CD4-positive, alpha-beta memory T cell (primary cell): ENCODE data around the gene ZNF174. TPM values are rescaled to one million over a fixed set of nuclear protein-coding genes. Genes with fewer than 3 reads are reported as not detected.

Experiments
- CTCF ChIA-PET: fragments of 350-600 bp; sonication (Branson Sonifier 250); formaldehyde crosslinking; loops from one replicate; lab custom pipeline; 2021; ENCODE audit warnings: inconsistent platforms; ENCODE audit not compliant: partially characterized antibody; lab: Charles Lee
- POLR2A ChIA-PET: fragments of 350-600 bp; sonication (Branson Sonifier 250); formaldehyde crosslinking; loops from one replicate; lab custom pipeline; 2021; ENCODE audit not compliant: partially characterized antibody; lab: Charles Lee
- DNase-seq, 5 donors: peaks; one replicate each; pipeline versions ENCODE4 v3.0.0 to v3.0.0-alpha.2; 2020 to 2022; ENCODE audit warnings: mixed read lengths in 1 of 5
- H3K27ac ChIP-seq: one replicate; pipeline ENCODE4 v1.7.0; 2013; ENCODE audit warnings: low read depth, low read length
- H3K27me3 ChIP-seq: 2 replicates; pipeline ENCODE4 v1.7.0; 2013; ENCODE audit warnings: mild to moderate bottlenecking, low read length, moderate library complexity; ENCODE audit not compliant: insufficient read depth
- H3K36me3 ChIP-seq: 2 replicates; pipeline ENCODE4 v1.7.0; 2013; ENCODE audit warnings: mild to moderate bottlenecking, low read length, moderate library complexity; ENCODE audit not compliant: insufficient read depth
- H3K4me1 ChIP-seq: 2 replicates; pipeline ENCODE4 v1.7.0; 2013; ENCODE audit warnings: mild to moderate bottlenecking, low read length, moderate library complexity; ENCODE audit not compliant: insufficient read depth
- H3K4me3 ChIP-seq, 2 donors: one replicate each; pipeline ENCODE4 v1.7.0; 2013; ENCODE audit warnings: low read length in 2 of 2, mild to moderate bottlenecking in 1 of 2
- H3K9me3 ChIP-seq, 2 donors: one replicate each; pipeline ENCODE4 v1.7.0; 2013; ENCODE audit warnings: low read length in 2 of 2, control low read depth in 1 of 2; ENCODE audit not compliant: control insufficient read depth in 1 of 2
- H3K27ac Mint-ChIP-seq, 7 donors: one replicate each; pipeline ENCODE4 v1.8.0; 2020 to 2021; ENCODE audit warnings: mixed read lengths in 7 of 7, mild to moderate bottlenecking in 6 of 7, inconsistent platforms in 3 of 7, moderate library complexity in 3 of 7
- H3K27me3 Mint-ChIP-seq, 2 donors: one replicate each; pipeline ENCODE4 v1.8.0; 2020 to 2021; ENCODE audit warnings: mixed read lengths in 2 of 2
- H3K36me3 Mint-ChIP-seq, 2 donors: one replicate each; pipeline ENCODE4 v1.8.0; 2020 to 2021; ENCODE audit warnings: mixed read lengths in 2 of 2, inconsistent platforms in 1 of 2, mild to moderate bottlenecking in 1 of 2
- H3K4me1 Mint-ChIP-seq, 4 donors: one replicate each; pipeline ENCODE4 v1.8.0; 2020 to 2021; ENCODE audit warnings: mixed read lengths in 4 of 4, mild to moderate bottlenecking in 1 of 4
- H3K4me3 Mint-ChIP-seq, 8 donors: one replicate each; pipeline ENCODE4 v1.8.0; 2020 to 2021; ENCODE audit warnings: mixed read lengths in 8 of 8, mild to moderate bottlenecking in 7 of 8, moderate library complexity in 6 of 8, inconsistent platforms in 3 of 8
- H3K9me3 Mint-ChIP-seq, 8 donors: one replicate each; pipeline ENCODE4 v1.8.0; 2020 to 2021; ENCODE audit warnings: mixed read lengths in 8 of 8, mild to moderate bottlenecking in 5 of 8, inconsistent platforms in 3 of 8, moderate library complexity in 1 of 8
- intact Hi-C: fragments of 100-400 bp; cut with micrococcal nuclease; formaldehyde crosslinking; loops from one replicate; pipeline ENCODE4 v1.15.1; 2023
- polyA plus RNA-seq, 2 donors: library from polyadenylated mRNA; unstranded; fragments of 300-500 nt; fragmentation: Illumina TruSeq; gene quantifications; one replicate each; pipeline ENCODE4 v1.2.3, GENCODE V29; 2021
- total RNA-seq, 2 experiments: library from RNA; stranded (reverse); gene quantifications; one replicate each; pipeline ENCODE4 v1.2.3, GENCODE V29; 2021

ZNF174 gene
- total and polyA plus RNA-seq, 4 experiments from 2014 or later = 9.5 to 19.0 (median 18.0) TPM

DNA sequence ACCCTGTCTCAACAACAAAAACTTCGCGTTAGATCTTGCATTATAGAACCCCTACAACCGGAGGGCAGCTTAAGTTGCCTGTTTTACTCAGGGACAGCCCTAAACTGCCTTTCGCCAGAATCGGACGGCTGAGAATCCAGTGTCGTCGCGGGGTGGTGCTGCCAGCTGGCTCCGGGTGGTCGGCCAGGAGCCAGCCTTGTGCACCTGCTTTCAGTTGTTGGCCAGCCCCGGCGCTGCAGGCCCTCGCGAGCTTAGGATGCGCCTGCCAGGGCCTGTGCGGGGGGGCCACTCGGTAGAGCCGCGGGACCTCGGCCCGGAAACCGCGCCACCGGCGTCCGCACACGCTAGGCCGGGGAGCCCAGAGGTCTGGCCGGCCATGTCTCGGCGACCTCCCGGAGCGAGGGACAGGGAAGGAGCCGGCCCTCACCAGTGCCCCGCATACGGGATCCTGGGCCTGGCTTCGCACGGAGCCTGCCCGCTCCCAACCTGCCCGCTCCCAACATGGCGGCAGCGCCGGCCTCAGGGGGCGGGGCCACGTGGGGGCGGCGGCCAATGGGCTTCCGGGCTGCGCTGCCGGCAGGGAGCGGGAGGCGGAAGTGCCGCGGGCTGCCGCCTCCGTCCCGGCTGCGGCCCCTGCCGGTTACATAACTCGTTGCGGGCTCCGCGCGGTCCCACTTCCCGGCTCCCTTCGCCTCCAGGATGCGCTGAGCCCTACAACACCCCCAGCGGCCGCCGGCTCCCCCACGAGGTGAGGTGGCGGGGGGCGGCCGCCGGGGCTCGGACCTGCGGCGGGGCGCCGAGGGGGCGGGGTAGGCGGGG is 56.6 kb downstream of the ZNF174 start:
- H3K36me3 ChIP-seq = no peaks in the 10 kb centered on the region
- H3K4me3 ChIP-seq = peak overlapping the region; percentile 73 to 94
- peaks cover 0 to 6% of the 10 kb centered on the region in 2 donors for H3K36me3 Mint-ChIP-seq
- intact Hi-C loops = loop anchor here (1.0 to 10.0 kb wide), 8 partner anchors 15 to 303 kb away; partner anchors contain the start of genes CLUAP1, NAA60, TIGD7 and ZNF174
- H3K27ac Mint-ChIP-seq = peak overlapping the region; percentile 83 to 93 (median 92)
- DNase-seq = peak; percentile 90 to 95 (median 92)
- H3K4me1 Mint-ChIP-seq = peaks cover 29 to 57% (median 46%) of the 10 kb centered on the region in 4 donors
- H3K27ac ChIP-seq = peak overlapping the region; percentile 88
- H3K9me3 Mint-ChIP-seq = no peaks in the 10 kb centered on the region
- CTCF ChIA-PET = interaction anchor here (0.8 to 1.4 kb wide), 3 partner anchors 9 to 57 kb away, joined by 3 to 4 read pairs (median 3); partner anchors contain the start of genes NAA60, ZNF174, ZNF597 and ZSCAN32
- no peaks in the 10 kb centered on the region for H3K9me3 ChIP-seq
- no peaks in the 10 kb centered on the region for H3K27me3 ChIP-seq
- POLR2A ChIA-PET = interaction anchor here (0.6 to 2.2 kb wide), 29 partner anchors 9 to 1158 kb away, joined by 3 to 30 read pairs (median 4); partner anchors contain the start of genes CLUAP1, NAA60, TIGD7 and ZNF174
- no peaks in the 10 kb centered on the region for H3K27me3 Mint-ChIP-seq
- H3K4me3 Mint-ChIP-seq = peak overlapping the region; percentile 79 to 89 (median 84)
- peaks cover 48% of the 10 kb centered on the region for H3K4me1 ChIP-seq

DNA sequence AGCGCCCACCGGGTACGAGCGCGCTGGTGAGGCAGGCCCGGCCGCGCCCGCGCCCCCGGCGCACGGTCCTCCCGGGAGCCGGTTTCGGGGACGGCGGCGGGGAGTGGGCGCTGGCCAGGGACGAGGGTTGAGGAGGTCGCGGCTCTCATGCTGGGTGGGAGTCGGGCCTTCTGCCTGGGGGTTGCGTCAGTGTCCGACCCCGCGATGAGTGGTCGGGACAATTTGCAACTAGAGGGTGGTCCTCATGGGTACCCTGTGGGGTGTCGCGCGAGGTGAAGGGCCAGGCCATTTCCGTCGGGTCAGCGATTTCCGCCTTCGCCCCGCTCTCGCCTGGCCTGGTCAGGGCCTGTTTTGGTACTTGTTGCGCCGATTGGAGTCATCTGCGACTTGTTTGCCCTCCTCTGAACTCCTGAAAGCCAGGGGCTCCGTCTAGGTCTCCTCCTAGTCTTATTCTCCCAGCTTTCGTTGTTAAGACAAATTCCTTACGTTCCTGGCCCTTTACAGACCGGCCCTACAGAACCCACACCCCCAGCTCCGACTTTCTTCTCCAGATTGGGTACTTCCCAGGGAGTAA is 57.4 kb downstream of the ZNF174 start:
- Mint-ChIP-seq H3K4me3 (peak overlapping the region; percentile 74 to 94 (median 94)), H3K36me3 (peaks cover 0 to 6% of the 10 kb centered on the region in 2 donors), H3K4me1 (peaks cover 30 to 57% (median 46%) of the 10 kb centered on the region in 4 donors), H3K27me3 (no peaks in the 10 kb centered on the region), H3K9me3 (no peaks in the 10 kb centered on the region), H3K27ac (peak overlapping the region; percentile 75 to 97 (median 94))
- CTCF ChIA-PET = interaction anchor here (0.8 kb wide), 1 partner anchor 195 kb away, joined by 3 read pairs; no protein-coding TSS in a partner anchor
- intact Hi-C loops = loop anchor here (1.0 to 10.0 kb wide), 4 partner anchors 16 to 304 kb away; partner anchors contain the start of genes NAA60, TIGD7, ZNF263 and ZNF597
- Histone ChIP-seq H3K9me3 (no peaks in the 10 kb centered on the region), H3K4me1 (peaks cover 53% of the 10 kb centered on the region), H3K27me3 (no peaks in the 10 kb centered on the region), H3K27ac (peak overlapping the region; percentile 88), H3K4me3 (peak overlapping the region; percentile 79 to 94), H3K36me3 (no peaks in the 10 kb centered on the region)
- peak in 1 of 5 donors; percentile 38 for DNase-seq
- POLR2A ChIA-PET = interaction anchor here (0.9 to 2.2 kb wide), 5 partner anchors 15 to 168 kb away, joined by 3 to 30 read pairs (median 6); partner anchors contain the start of genes CLUAP1, NAA60, ZNF174 and ZNF597

DNA sequence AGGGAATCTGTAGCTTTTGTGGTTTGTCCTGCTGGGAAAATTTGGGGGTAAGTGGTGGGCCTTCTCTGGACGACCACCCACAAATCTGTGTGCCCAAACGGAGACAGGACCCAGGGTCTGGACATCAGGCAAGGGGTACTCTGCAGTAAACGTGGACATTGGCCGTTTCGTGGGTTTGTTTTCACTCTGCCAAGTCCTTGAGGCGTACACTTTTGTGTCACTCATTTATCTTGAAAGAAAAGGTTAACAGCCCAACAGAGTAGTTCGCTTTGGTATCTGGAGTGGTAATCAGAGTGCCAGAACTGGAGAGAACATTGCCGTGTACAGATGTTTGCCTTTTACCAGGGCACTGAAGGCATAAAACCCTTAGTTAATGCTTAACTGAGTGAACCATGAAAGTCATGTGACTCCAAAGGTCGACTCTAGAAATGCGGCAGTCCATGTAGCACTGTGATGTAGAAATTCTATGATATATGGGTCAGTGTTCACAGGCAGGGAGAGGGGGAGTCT is 57.9 kb downstream of the ZNF174 start:
- ChIA-PET CTCF (interaction anchor here (0.8 kb wide), 1 partner anchor 196 kb away, joined by 3 read pairs; no protein-coding TSS in a partner anchor), POLR2A (interaction anchor here (1.0 to 2.0 kb wide), 2 partner anchors 15 to 42 kb away, joined by 6 to 7 read pairs; partner anchors contain the start of genes CLUAP1, NAA60 and ZNF597)
- peak in 3 of 5 donors; percentile 18 to 26 (median 24) for DNase-seq

More for the DNA sequence above, 57.9 kb downstream of the ZNF174 start:
- Histone ChIP-seq H3K4me3 (peak overlapping the region; percentile 79 to 94), H3K27ac (peak overlapping the region; percentile 88), H3K9me3 (no peaks in the 10 kb centered on the region), H3K4me1 (peaks cover 58% of the 10 kb centered on the region), H3K36me3 (no peaks in the 10 kb centered on the region), H3K27me3 (no peaks in the 10 kb centered on the region)
- Mint-ChIP-seq H3K36me3 (peaks cover 0 to 6% of the 10 kb centered on the region in 2 donors), H3K4me1 (peaks cover 33 to 61% (median 49%) of the 10 kb centered on the region in 4 donors), H3K9me3 (no peaks in the 10 kb centered on the region), H3K27ac (peak overlapping the region; percentile 75 to 97 (median 94)), H3K4me3 (peak overlapping the region; percentile 74 to 94 (median 94)), H3K27me3 (no peaks in the 10 kb centered on the region)
- intact Hi-C loops = loop anchor here (1.0 to 10.0 kb wide), 4 partner anchors 16 to 304 kb away; partner anchors contain the start of genes NAA60, TIGD7, ZNF263 and ZNF597

Other genes with a start within 250 kb of the ZNF174 start
- gene OR1F1, start 213.0 kb upstream of the ZNF174 start, total RNA-seq = under 1 TPM; 0.49 to 0.97 TPM
- not detected for gene OR1F1, start 213.0 kb upstream of the ZNF174 start, polyA plus RNA-seq
- gene ZNF200, start 166.1 kb upstream of the ZNF174 start, total RNA-seq = 10 to 100 TPM; 27.7 to 29.2 TPM
- gene ZNF200, start 166.1 kb upstream of the ZNF174 start, polyA plus RNA-seq = 10 to 100 TPM in 1 of 2 donors, 1 to 10 TPM in 1; 6.7 to 11.6 TPM
- gene MEFV, start 144.6 kb upstream of the ZNF174 start, total RNA-seq = under 1 TPM; 0.35 to 0.42 TPM
- gene MEFV, start 144.6 kb upstream of the ZNF174 start, polyA plus RNA-seq = under 1 TPM in 1 of 2 donors, not detected in 1; 0.05 TPM
- gene ZNF263, start 117.7 kb upstream of the ZNF174 start, total RNA-seq = 10 to 100 TPM; 44.0 to 45.1 TPM
- gene ZNF263, start 117.7 kb upstream of the ZNF174 start, polyA plus RNA-seq = 10 to 100 TPM; 29.3 to 37.8 TPM
- 10 to 100 TPM; 14.2 to 19.0 TPM for gene TIGD7, start 95.8 kb upstream of the ZNF174 start, total RNA-seq
- 1 to 10 TPM; 3.2 to 3.4 TPM for gene TIGD7, start 95.8 kb upstream of the ZNF174 start, polyA plus RNA-seq
- 10 to 100 TPM; 82.7 to 88.1 TPM for gene ZNF75A, start 95.7 kb upstream of the ZNF174 start, total RNA-seq
- gene ZNF75A, start 95.7 kb upstream of the ZNF174 start, polyA plus RNA-seq = 10 to 100 TPM; 10.8 to 24.5 TPM
- not detected for gene OR2C1, start 45.3 kb upstream of the ZNF174 start, total RNA-seq
- under 1 TPM; 0.13 to 0.54 TPM for gene OR2C1, start 45.3 kb upstream of the ZNF174 start, polyA plus RNA-seq
- gene ZSCAN32, start 211 bp upstream of the ZNF174 start, total RNA-seq = 10 to 100 TPM; 26.8 to 28.8 TPM
- gene ZSCAN32, start 211 bp upstream of the ZNF174 start, polyA plus RNA-seq = 10 to 100 TPM in 1 of 2 donors, 1 to 10 TPM in 1; 9.8 to 11.9 TPM
- gene ZNF597, start 42.3 kb downstream of the ZNF174 start, total RNA-seq = 1 to 10 TPM; 5.3 TPM
- gene ZNF597, start 42.3 kb downstream of the ZNF174 start, polyA plus RNA-seq = 1 to 10 TPM; 1.0 to 1.9 TPM
- gene NAA60, start 42.5 kb downstream of the ZNF174 start, total RNA-seq = 10 to 100 TPM; 58.1 to 62.9 TPM
- 10 to 100 TPM; 28.2 to 59.6 TPM for gene NAA60, start 42.5 kb downstream of the ZNF174 start, polyA plus RNA-seq
- gene C16orf90, start 94.3 kb downstream of the ZNF174 start, total RNA-seq = not detected
- not detected for gene C16orf90, start 94.3 kb downstream of the ZNF174 start, polyA plus RNA-seq
- gene CLUAP1, start 99.8 kb downstream of the ZNF174 start, total RNA-seq = 10 to 100 TPM; 24.6 to 25.4 TPM
- 10 to 100 TPM; 26.4 to 41.5 TPM for gene CLUAP1, start 99.8 kb downstream of the ZNF174 start, polyA plus RNA-seq
- gene NLRC3, start 176.2 kb downstream of the ZNF174 start, total RNA-seq = 100 to 1,000 TPM; 111 TPM
- gene NLRC3, start 176.2 kb downstream of the ZNF174 start, polyA plus RNA-seq = 10 to 100 TPM; 13.1 to 39.3 TPM
- gene SLX4, start 210.4 kb downstream of the ZNF174 start, total RNA-seq = 1 to 10 TPM; 5.7 to 6.7 TPM
- gene SLX4, start 210.4 kb downstream of the ZNF174 start, polyA plus RNA-seq = under 1 TPM in 1 of 2 donors, not detected in 1; 0.87 TPM